Activated CD4-positive, alpha-beta T cell treated with anti-CD3 and anti-CD28 coated beads, Interleukin-2, amount 50 U/mL, for 16 hours (primary cell): Measurements from ENCODE around the gene ADGRG3.

ENCODE experiments used
- DNase-seq: peaks from one replicate; pipeline ENCODE4 v3.0.0-alpha.2; 2020

The ADGRG3 gene

DNA sequence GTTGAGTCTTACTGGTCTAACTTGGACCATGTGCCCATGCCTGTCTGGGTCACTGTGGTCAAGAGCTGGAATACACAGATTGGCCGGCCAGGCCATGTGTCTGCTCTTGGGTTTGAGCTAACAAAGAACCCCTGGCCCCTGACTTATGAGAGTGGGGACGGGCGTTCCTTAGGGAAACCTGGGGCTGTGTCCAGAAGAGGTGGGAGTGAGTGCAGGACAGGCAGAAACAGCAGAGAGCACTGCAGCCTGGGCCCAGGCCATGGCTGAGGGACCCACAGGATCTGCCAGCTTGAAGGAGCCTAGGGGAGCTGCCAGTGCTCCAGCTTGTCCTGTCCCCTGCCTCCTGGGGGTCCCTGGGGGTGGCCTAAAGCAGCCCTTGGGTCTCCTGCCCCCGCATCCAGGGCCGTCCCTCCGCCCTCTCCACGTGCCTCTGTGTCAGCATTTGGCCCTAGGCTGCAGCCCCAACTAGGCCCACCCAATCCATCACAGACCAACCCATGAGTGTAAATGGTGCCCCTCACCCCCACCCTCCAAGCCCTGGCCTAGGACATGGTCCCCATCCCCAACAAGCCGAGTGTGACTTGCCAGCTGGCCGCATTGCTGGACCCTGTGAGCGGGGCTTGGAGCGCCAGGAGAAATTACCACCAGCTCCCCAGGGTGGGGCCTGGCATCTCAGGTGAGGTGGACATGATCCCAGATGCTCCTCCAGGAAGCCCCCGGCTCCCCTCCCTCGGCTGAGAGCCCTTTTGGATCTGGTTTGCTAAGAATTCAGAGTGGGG lies 14.0 kb downstream of the ADGRG3 start:
- no peak for DNase-seq

DNA sequence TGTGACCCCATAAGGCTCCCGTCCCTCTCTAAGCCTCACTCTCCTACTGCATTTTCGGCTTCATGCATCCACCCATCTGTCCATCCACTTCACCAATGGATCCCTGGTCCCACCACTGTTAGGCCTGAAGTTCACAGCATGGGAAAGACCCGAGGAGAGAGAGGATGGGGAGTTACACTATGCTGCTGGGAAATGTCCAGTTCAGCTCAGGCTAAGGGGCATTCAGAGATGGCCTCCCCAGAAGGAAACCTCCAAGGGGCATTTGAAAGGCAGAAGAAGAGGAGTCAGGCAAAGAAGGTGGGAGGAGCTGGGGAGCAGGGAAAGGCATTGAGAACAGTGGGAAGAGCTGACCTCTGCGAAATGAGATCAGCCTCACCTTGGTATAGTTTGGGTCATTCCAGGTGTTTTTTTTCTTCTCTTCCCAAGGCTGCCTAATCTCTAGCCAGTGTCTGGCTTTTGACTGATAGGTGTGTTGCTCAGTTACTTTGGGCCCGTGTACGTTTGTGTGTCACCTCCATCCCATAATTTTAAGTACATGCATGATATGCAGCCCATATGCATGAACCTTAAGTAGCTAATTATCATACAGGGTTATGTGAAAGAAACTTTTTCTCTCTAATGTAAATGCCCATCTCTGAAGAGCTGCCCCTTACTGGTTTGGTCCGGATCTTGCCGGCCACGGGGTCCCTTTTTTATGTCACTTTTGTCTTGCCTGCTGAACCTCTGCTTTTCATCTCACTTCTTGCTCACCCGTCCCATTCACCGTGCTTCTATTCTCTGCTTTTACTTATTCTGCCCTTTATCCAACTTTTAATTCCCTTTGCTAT lies 14.9 kb downstream of the ADGRG3 start:
- DNase-seq, result no peak

DNA sequence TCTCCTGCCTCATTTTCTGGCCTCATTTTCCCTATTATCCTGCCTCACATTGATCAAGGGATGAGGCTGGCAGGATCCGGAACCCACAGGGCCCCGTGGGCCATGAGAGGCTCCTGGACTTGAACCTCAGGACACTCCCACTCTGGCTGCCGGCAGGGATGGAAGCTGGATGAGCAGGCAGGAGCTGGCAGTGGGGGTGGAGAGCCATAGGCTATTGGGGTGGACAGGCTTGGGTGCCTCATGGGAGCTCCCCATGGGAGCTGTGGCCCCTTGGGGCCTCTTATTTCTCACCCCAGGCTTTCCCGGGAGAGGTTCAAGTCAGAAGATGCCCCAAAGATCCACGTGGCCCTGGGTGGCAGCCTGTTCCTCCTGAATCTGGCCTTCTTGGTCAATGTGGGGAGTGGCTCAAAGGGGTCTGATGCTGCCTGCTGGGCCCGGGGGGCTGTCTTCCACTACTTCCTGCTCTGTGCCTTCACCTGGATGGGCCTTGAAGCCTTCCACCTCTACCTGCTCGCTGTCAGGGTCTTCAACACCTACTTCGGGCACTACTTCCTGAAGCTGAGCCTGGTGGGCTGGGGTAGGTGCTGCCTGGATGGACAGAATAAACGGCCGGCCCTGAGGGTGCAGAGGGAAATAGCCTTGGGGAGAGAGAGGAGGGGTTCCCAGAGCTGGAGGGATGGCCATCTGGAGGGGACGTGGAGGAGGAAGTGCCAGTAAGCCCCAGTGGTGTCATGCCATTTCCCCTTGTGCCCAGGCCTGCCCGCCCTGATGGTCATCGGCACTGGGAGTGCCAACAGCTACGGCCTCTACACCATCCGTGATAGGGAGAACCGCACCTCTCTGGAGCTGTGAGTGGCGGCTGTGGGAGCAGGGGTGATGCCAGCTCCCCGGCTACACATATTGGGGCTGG lies 15.8 kb downstream of the ADGRG3 start:
- DNase-seq, result no peak

GRCh38 chr16:57684626-57685358 lies 16.7 kb downstream of the ADGRG3 start:
- DNase-seq, result no peak

GRCh38 chr16:57685633-57686032 lies 17.5 kb downstream of the ADGRG3 start:
- DNase-seq, result no peak

DNA sequence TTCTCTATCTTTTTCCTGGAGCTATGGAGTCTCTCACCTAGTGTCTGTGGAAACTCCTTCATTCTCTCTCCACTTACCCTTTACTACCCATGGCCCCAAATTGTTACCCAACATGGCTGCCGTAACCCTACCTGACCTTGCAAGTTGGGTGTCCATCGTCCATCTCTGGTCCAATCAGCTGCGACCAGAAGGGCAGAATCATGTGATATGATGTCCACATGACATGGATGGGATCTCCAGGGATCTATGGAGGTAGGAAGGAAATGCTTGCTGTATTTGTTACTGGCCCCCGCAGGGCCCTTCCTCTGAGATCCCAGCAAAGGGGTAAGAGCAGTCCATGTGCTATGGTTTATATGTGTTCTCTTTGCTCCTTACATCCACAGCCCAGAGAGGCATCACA lies 18.5 kb downstream of the ADGRG3 start:
- no peak for DNase-seq

GRCh38 chr16:57687363-57687929 lies 19.3 kb downstream of the ADGRG3 start:
- no peak for DNase-seq

GRCh38 chr16:57688487-57688986 lies 20.4 kb downstream of the ADGRG3 start:
- DNase-seq, result no peak

DNA sequence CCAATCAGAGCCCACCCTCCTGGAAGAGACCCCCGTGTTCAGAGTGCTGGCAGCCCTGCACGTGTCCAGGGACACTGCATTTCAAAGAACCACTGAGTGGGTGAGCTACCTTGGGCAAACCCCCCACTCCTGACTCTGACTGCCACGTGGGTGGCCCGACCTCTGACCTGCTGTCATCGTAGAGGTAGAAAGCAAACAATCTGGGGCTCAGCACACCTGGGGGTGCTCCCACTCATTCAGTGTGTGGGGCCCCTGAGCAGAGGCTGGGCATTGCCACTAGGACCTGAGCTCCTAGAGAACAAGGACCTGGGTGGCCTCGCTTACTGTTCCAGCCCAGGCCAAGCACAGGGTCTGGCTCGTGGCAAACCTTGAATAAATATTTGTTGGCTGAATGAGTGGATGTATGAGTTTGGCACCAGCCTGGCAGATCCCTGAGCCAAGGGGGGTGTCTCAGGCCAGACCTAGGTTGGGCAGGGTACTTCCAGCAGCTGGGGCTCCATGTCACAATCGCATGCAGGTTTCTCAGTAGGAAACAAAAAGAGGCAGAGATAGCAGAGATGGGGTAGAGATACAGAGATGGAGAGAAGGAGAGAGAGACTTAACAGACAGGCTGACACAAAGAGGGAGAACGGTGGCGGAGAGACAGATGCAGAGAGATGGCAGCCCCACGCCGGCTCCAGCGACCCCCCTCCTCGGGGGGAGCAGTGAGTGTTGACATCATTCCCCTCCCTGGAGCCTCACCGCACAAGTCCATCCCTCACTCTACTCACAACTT lies 21.1 kb downstream of the ADGRG3 start:
- DNase-seq, result no peak

DNA sequence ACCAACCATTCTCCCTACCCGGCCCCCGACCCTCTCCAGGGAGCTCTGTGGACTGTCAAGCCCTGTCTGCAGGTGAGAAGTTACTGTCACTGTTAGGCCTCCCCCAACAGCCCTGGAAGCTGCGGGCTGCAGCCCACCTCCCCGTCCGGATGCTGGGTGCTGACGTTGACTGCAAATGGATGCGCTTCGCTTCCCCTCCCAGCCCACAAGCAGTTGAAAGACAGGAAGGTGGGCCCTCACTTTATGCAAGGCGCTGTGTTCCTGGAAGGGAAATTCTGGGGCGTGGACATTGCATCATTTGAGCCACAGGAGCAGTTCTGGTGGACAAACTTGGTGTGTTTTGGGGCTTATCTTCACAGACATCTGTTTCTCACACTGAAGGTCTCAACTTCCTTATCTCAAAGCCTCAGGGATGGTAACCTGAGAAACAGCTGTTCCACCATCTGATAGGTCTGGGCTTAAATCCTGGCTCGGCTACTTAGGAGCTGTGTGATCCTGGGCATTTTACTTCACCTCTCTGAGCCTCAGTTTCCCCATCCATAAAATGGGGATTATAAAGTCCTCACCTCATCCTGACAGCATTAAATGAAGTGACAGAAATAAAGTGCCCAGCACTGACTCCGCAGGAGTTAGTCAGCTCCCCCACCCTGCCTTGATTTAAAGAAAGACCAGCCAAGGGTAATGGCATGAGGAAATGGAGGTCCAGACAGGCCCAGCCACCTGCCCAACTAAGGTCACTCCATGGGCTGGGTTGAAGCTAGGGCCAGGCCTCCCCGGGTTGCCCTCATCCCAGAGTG lies 21.9 kb downstream of the ADGRG3 start:
- peak; percentile 59 for DNase-seq

- no peak for DNase-seq
These were observed 22.8 kb downstream of the ADGRG3 start for GRCh38 chr16:57690782-57691471.

DNA sequence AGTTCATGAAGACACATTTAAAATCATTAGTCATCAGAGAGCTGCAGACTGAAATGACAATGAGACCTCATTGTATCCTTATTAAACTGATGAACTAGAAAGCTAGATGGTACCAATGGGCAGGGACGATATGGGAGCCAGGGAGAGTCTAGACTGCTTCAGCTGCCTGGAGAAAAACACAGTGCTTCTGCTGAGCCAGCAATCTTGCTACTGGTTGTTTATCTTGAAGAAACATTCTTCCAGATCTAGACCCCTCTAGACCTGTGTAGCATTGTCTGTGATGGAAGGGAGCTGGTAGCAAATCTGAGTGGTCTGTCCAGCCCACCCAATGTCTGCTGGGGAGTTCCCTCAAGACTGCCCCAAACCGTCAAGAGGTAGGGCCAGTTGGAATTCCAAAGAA lies 24.5 kb downstream of the ADGRG3 start:
- no peak for DNase-seq

GRCh38 chr16:57693550-57693949 lies 25.4 kb downstream of the ADGRG3 start:
- DNase-seq, result no peak

- DNase-seq, result no peak
These were observed 26.2 kb downstream of the ADGRG3 start for GRCh38 chr16:57694231-57694724.

GRCh38 chr16:57694725-57695679 lies 26.9 kb downstream of the ADGRG3 start, which contains the start of gene DRC7:
Gene DRC7 (plus strand): TSS chr16:57694806. CDS start chr16:57697950, 3,144 bp downstream.
- peak; percentile 50 for DNase-seq

DNA sequence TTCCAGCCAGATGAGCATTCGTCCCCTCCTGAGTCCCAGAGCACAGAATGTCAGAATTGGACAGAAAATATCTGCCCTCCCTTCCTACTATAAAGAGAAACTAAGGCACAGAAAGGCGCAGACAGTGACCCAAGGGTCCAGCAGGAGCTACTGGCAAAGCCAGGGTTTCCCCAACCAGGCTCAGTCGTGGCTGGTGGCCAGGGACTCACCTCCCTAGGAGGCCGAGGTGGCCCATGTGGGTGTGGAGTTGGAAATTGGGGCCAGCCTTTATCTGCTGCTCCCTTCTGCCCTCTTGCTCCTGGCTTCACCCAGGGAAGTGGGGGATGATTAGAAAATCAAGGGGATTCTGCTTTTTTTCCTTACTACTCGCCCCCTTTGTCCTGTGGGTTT lies 27.6 kb downstream of the ADGRG3 start:
- DNase-seq, result no peak

DNA sequence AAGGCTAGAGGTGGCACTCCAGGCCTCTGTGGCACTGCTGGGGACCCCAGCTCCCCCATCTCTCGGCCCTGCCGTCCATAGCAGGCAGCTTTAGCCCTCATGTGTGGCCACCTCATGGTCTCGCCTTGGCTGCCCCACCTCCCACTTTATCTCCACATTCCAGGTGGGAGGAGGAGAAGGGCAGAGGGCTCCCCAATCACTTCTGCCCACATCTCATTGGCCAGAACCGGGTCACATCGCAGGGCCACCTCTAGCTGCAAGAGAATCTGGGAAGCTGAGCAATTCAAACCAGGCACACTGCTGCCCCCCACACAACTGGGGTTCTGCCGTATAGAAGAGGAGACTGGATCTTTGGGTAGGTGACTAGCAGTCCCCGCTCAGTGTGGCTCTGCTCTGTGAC lies 28.1 kb downstream of the ADGRG3 start:
- DNase-seq, result no peak
